Metanephros (tissue), 1 donor: ENCODE results near the gene USP16. TPM values are rescaled to one million over a fixed set of nuclear protein-coding genes. Genes with fewer than 3 reads are reported as not detected.

Source experiments
- total RNA-seq: library from RNA; depleted of rRNA; stranded (reverse); fragments of >200 nt; gene quantifications from one replicate; pipeline ENCODE4 v1.2.3, GENCODE V29; 2014

The USP16 gene
- 22.9 TPM for total RNA-seq

DNA sequence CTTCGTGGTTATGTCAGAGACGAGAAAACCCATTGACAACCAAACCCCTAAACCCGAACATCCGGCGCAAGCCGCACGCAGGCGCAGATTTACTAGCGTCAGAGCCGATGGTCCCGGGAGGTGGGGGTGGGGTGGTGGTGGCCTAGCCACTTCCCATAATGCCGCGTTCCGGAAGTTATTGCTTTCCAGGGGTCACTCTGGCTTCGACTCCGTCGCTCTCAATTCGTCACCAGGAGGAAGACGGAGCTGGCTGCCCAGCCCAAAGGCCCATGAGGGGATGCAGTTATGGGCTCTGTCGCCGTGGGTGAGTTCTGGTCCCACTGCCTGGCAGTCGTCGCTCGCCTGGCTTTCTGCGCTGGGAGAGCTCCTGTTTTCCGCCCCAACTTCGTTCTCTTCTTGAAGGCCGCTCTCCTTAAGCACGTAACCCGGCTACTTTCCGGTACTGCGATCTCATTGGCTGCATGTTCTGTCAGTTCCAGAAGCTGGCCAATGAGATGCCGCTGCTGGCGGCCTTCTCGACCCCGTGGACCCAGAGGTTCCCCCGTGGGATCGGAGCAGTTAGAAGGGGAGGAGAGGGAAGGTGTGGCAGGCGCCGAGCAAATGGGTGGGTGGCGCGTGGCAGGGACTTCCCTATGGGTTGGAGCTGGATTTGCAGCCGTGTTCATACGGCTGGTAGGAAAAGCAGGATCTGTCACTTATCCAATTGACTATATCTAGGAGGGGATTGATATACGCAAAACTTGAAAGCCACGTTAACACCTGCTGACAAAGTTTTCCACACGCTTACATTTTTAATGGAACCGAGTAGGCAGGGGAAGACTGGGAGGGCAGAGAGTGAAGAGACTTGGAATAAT lies at the start of gene USP16:
Gene USP16, plus strand, starts transcription at position 195 of the 854 bp plus-strand sequence. CDS start 3,246 bp downstream, outside the sequence.

DNA sequence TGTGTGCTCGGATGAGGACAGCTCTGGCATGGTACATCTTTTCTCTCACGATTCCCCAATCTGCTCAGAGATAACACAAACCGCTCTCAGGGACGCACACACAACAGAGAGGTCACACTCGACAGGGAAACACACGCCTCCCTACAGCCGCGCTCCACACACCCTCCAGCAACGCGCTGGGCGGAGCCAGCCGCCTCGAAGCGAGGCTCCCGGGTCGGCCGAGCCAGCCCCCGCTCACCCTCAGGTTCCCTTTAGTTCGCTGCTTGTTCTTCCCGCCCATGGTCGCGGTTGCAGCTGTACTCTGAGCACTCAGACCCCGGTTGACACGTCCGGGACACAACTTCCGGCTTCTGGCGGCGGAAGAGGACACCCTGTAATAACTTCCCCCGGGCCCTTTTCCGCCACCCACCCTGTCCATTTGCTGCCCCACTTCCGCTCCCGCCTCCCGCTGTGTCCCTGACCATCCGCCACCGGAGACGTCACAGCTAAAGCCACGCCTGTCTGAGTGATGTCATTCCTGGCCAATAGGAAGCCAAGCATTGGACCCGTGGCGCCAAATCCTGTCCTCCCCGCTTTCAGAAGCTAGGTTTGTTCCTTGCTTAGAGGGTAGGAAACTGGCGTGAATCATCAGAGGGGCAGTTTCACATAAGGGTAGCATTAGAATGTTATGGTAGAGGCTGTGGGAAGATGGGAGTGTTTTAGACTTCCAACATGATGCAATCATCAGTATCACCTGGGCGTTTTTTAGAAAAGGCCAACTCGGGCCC lies 31.8 kb upstream of the USP16 start, which contains the start of gene LTN1:
Gene LTN1, minus strand, starts transcription at position 352 of the 767 bp plus-strand sequence. Its CDS starts 72 bp downstream, at position 280.

DNA sequence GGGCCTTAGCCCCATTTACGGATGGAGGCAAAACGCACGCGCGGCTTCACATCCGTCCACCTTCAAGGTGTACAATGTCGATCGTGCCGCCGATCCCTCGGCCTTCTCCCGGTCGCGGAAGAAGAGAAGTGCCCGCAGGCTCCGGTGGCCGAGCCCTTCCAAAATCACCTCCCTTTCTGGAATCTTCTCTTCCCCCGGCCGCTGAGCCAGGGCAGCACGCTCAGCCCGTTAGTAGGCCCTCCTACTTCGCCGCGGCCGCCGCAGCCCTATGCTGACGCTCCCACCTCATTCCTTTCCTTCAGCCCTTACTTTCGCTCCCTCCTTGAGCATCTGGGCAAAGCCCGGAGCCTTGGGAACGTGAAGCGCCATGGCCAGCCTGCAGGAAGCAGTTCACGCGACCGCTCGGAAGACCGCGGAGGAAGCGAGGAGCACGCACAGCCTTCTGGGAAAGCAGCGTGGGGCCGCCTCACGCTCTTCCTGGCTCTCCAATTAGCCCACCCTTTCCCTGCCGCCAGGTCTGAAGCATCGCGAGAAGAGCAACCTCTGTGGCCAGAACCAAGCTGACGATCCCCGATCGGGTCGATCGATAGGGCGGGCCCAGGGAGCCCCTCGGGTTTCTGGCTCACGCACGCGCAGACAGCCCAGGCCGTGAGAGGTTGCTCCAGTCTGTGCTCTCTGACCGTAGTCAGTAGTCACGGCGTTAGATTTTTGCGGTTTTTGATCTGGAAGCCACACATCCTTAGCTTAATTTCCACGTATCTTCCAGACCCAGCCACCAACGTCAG lies 48.9 kb downstream of the USP16 start, which contains the start of gene CCT8:
Gene CCT8, minus strand, starts transcription at position 427 of the 785 bp plus-strand sequence. Its CDS starts 58 bp downstream, at position 369.

Other genes starting within 250 kb of the USP16 start
- gene LTN1, start 31.8 kb upstream of the USP16 start, total RNA-seq: 38.1 TPM
- 12.3 TPM for gene RWDD2B, start 5.3 kb upstream of the USP16 start, total RNA-seq
- gene CCT8, start 49.0 kb downstream of the USP16 start, total RNA-seq: 104 TPM
- 6.1 TPM for gene MAP3K7CL, start 106.0 kb downstream of the USP16 start, total RNA-seq